AG09309 (cell line): Measurements from ENCODE around the gene SPNS2.

Experiments used
- DNase-seq: peaks from one replicate; pipeline ENCODE4 v3.0.0-alpha.2; 2010; ENCODE audit warnings: low read depth
- H3K4me3 ChIP-seq: 2 replicates; pipeline ENCODE4 v1.5.1; 2011; ENCODE audit warnings: mild to moderate bottlenecking, low read depth, low read length, moderate library complexity; ENCODE audit not compliant: control insufficient read depth
- CTCF ChIP-seq: IDR thresholded peaks from 2 replicates; pipeline ENCODE4 v1.5.1; 2011; ENCODE audit warnings: mild to moderate bottlenecking, low read depth, low read length, inconsistent platforms; ENCODE audit not compliant: insufficient read depth, control insufficient read depth; ENCODE audit errors: missing control alignments

The SPNS2 gene

GRCh38 chr17:4479982-4480751 is 18.5 kb upstream of the SPNS2 start:
- no peak for DNase-seq
- TF ChIP-seq CTCF, result no peak

GRCh38 chr17:4480929-4481898 is 17.5 kb upstream of the SPNS2 start:
- no peak for DNase-seq
- TF ChIP-seq CTCF, result no peak
- no peak overlapping the region for H3K4me3 ChIP-seq

More at GRCh38 chr17:4479982-4480751, 18.5 kb upstream of the SPNS2 start:
- H3K4me3 ChIP-seq, result no peak overlapping the region

GRCh38 chr17:4482338-4483011 is 16.2 kb upstream of the SPNS2 start:
- H3K4me3 ChIP-seq, result no peak overlapping the region
- TF ChIP-seq CTCF, result no peak
- no peak for DNase-seq

- no peak overlapping the region for H3K4me3 ChIP-seq
- TF ChIP-seq CTCF, result no peak
- DNase-seq, result no peak
Observed at GRCh38 chr17:4483012-4483840, 15.5 kb upstream of the SPNS2 start.

- DNase-seq, result no peak
- TF ChIP-seq CTCF, result no peak
- no peak overlapping the region for H3K4me3 ChIP-seq
Observed at GRCh38 chr17:4485676-4486646, 12.7 kb upstream of the SPNS2 start.
